Natural killer cell (primary cell): Measurements from ENCODE around the gene SPOCD1. TPM values are rescaled to one million over a fixed set of nuclear protein-coding genes. Genes with fewer than 3 reads are reported as not detected.
A peak's percentile ranks its signal among the peaks of the same experiment; 100 is the strongest.

ENCODE experiments used
- ATAC-seq, 3 donors: fragments of 150-1000 bp in 2 of 3; fragments of 200-7000 bp in 1 of 3; cut with Tn5 transposase; 1 replicate in 1 of 3; 2 replicates in 2 of 3; pipeline ENCODE4 v1.10.0; 2021; ENCODE audit warnings: mild to moderate bottlenecking in 2 of 3, moderate library complexity in 2 of 3
- DNase-seq, 2 donors: peaks; one replicate each; pipeline versions ENCODE4 v3.0.0 to v3.0.0-alpha.2; 2013 to 2021; ENCODE audit warnings: mixed read lengths in 1 of 2
- H3K27ac ChIP-seq: one replicate; pipeline ENCODE4 v1.5.1; 2013; ENCODE audit warnings: mild to moderate bottlenecking, low read length
- H3K27me3 ChIP-seq: one replicate; pipeline ENCODE4 v1.6.1; 2013; ENCODE audit warnings: low read length; ENCODE audit not compliant: control insufficient read depth, insufficient read depth
- H3K36me3 ChIP-seq: one replicate; pipeline ENCODE4 v1.6.1; 2013; ENCODE audit warnings: low read length; ENCODE audit not compliant: control insufficient read depth, insufficient read depth
- H3K4me1 ChIP-seq: one replicate; pipeline ENCODE4 v1.6.1; 2013; ENCODE audit warnings: low read length; ENCODE audit not compliant: control insufficient read depth, insufficient read depth
- H3K4me3 ChIP-seq: one replicate; pipeline ENCODE4 v1.5.1; 2013; ENCODE audit warnings: low read length
- H3K9me3 ChIP-seq: one replicate; pipeline ENCODE4 v1.6.1; 2013; ENCODE audit warnings: low read length; ENCODE audit not compliant: control insufficient read depth, insufficient read depth
- H3K27ac Mint-ChIP-seq, 2 donors: one replicate each; pipeline ENCODE4 v1.8.0; 2022; ENCODE audit warnings: mild to moderate bottlenecking in 2 of 2, mixed read lengths in 2 of 2, moderate library complexity in 1 of 2
- H3K27me3 Mint-ChIP-seq, 2 donors: one replicate each; pipeline ENCODE4 v1.8.0; 2022; ENCODE audit warnings: low read depth in 2 of 2, mixed read lengths in 2 of 2
- H3K36me3 Mint-ChIP-seq: one replicate; pipeline ENCODE4 v1.8.0; 2022; ENCODE audit warnings: mixed read lengths
- H3K4me1 Mint-ChIP-seq, 2 donors: one replicate each; pipeline ENCODE4 v1.8.0; 2022; ENCODE audit warnings: mixed read lengths in 2 of 2
- H3K4me3 Mint-ChIP-seq: one replicate; pipeline ENCODE4 v1.8.0; 2022; ENCODE audit warnings: mild to moderate bottlenecking, moderate library complexity, mixed read lengths
- H3K9me3 Mint-ChIP-seq, 2 donors: one replicate each; pipeline ENCODE4 v1.8.0; 2022; ENCODE audit warnings: mixed read lengths in 2 of 2
- WGBS: methylation state at CpG from one replicate; pipeline ENCODE4 v1.1.7; 2013; ENCODE audit warnings: missing lambda C conversion rate; ENCODE audit not compliant: insufficient coverage; 5-methylcytosine and 5-hydroxymethylcytosine counted together
- intact Hi-C: fragments of 100-400 bp; cut with micrococcal nuclease; formaldehyde crosslinking; loops from one replicate; pipeline ENCODE4 v1.14.2; 2022
- total RNA-seq, 4 donors: library from RNA; stranded (reverse); fragments of 120-200 nt in 1 of 4; gene quantifications; one replicate each; pipeline versions ENCODE4 v1.2.3 to v1.2.4, GENCODE V29; 2013 to 2022
- TF ChIP-seq, protein P1 (sequence below): fragments of 200-600 bp; IDR thresholded peaks from one replicate; pipeline ENCODE4 v1.8.0; 2022; ENCODE audit warnings: antibody characterized with exemption

Gene SPOCD1
- total RNA-seq, 3 donors from 2014 or later (not counting 1 experiment from before 2014, with no cell fraction given): 0.54 to 0.68 TPM; not detected in 1

DNA sequence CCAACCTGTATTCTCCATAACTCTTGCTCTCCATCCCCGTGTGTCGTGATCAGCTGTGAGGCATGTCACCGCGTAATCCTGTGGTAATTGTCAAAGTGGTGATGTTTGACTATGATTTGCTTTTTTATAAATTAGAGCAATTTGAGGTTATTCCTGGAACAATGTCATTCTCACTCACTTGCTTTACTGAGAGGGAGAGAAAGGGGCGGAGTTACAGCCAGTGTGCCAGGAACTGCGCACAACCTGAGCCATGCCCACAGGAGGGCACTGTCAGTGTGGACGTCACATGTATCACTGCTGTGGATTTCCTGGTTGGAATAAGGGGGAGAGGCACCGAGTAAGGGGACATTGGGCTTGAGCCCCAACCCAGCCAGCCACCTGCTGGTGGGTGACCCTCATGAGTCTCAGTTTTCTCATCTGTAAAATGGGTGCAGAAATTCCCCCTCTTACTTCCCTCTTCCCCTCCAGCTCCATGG is 58.6 kb downstream of the SPOCD1 start:
- Histone ChIP-seq H3K4me3 (no peak overlapping the region), H3K27me3 (peaks cover 3% of the 10 kb centered on the region), H3K36me3 (no peaks in the 10 kb centered on the region), H3K27ac (no peak overlapping the region), H3K9me3 (no peaks in the 10 kb centered on the region), H3K4me1 (peaks cover 34% of the 10 kb centered on the region)
- peaks cover 0 to 3% of the 10 kb centered on the region in 2 donors for H3K27me3 Mint-ChIP-seq
- peaks cover 24 to 57% of the 10 kb centered on the region in 2 donors for H3K4me1 Mint-ChIP-seq
- DNase-seq: no peak
- H3K27ac Mint-ChIP-seq: no peak overlapping the region
- intact Hi-C loops: no loop called here
- TF ChIP-seq, protein P1, sequence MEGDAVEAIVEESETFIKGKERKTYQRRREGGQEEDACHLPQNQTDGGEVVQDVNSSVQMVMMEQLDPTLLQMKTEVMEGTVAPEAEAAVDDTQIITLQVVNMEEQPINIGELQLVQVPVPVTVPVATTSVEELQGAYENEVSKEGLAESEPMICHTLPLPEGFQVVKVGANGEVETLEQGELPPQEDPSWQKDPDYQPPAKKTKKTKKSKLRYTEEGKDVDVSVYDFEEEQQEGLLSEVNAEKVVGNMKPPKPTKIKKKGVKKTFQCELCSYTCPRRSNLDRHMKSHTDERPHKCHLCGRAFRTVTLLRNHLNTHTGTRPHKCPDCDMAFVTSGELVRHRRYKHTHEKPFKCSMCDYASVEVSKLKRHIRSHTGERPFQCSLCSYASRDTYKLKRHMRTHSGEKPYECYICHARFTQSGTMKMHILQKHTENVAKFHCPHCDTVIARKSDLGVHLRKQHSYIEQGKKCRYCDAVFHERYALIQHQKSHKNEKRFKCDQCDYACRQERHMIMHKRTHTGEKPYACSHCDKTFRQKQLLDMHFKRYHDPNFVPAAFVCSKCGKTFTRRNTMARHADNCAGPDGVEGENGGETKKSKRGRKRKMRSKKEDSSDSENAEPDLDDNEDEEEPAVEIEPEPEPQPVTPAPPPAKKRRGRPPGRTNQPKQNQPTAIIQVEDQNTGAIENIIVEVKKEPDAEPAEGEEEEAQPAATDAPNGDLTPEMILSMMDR: no peak
- 87% methylated on average over 5 of the region's 8 CpGs for WGBS
- no peak overlapping the region for H3K4me3 Mint-ChIP-seq
- no peak for ATAC-seq
- no peaks in the 10 kb centered on the region for H3K9me3 Mint-ChIP-seq
- H3K36me3 Mint-ChIP-seq: no peaks in the 10 kb centered on the region

- no peaks in the 10 kb centered on the region for H3K27me3 Mint-ChIP-seq
- Histone ChIP-seq H3K9me3 (no peaks in the 10 kb centered on the region), H3K4me3 (no peak overlapping the region), H3K36me3 (no peaks in the 10 kb centered on the region), H3K27me3 (no peaks in the 10 kb centered on the region), H3K4me1 (peaks cover 34% of the 10 kb centered on the region), H3K27ac (no peak overlapping the region)
- 92% methylated on average over 13 of the region's 13 CpGs for WGBS
- H3K4me3 Mint-ChIP-seq: no peak overlapping the region
- TF ChIP-seq, protein P1: no peak
- ATAC-seq: no peak
- H3K36me3 Mint-ChIP-seq: no peaks in the 10 kb centered on the region
- H3K9me3 Mint-ChIP-seq: no peaks in the 10 kb centered on the region
- DNase-seq: no peak
- peaks cover 27 to 58% of the 10 kb centered on the region in 2 donors for H3K4me1 Mint-ChIP-seq
- peak overlapping the region in 1 of 2 donors; percentile 27 for H3K27ac Mint-ChIP-seq
- intact Hi-C loops: no loop called here
Observed at GRCh38 chr1:31756578-31756977, 59.2 kb downstream of the SPOCD1 start.

DNA sequence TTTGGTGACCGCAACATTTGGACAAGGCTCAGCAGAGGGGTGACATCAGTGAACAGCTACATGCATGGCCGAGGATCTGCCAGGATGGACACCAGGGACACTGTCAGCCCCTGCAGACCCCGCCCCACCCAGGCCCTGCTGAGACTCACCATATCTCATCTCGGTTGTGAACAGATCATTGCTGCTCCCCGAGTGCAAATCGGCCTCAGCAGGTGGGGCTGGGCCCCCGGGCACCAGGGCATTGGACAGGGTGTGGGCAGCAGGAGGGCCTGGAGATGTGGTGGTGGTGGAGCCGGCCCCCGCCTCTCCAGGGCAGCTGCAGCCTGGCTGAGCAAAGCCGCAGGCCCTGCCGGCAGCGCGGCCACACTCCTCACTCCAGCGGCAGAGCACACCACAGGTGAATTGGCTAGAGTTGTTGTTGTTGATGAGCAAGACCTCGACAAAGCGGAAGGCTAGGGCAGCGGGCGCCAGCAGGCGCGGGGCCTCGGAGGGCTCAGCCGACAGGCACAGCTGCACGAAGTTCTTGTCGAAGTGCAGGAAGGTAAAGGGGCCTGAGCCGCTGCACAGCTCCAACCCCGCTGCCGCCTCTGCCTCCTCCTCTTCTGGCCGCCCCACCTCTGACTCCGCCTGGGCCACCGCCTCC is 59.9 kb downstream of the SPOCD1 start:
- H3K4me3 Mint-ChIP-seq: no peak overlapping the region
- WGBS: 92% methylated on average over 30 of the region's 30 CpGs
- no peaks in the 10 kb centered on the region for H3K27me3 ChIP-seq
- H3K27ac Mint-ChIP-seq: peak overlapping the region in 1 of 2 donors; percentile 27
- H3K27me3 Mint-ChIP-seq: no peaks in the 10 kb centered on the region
- H3K36me3 Mint-ChIP-seq: no peaks in the 10 kb centered on the region
- peaks cover 33% of the 10 kb centered on the region for H3K4me1 ChIP-seq
- ATAC-seq: no peak
- H3K9me3 Mint-ChIP-seq: no peaks in the 10 kb centered on the region
- TF ChIP-seq, protein P1: no peak
- DNase-seq: no peak
- H3K4me1 Mint-ChIP-seq: peaks cover 27 to 58% of the 10 kb centered on the region in 2 donors
- H3K36me3 ChIP-seq: no peaks in the 10 kb centered on the region
- no peak overlapping the region for H3K27ac ChIP-seq
- no peaks in the 10 kb centered on the region for H3K9me3 ChIP-seq
- no peak overlapping the region for H3K4me3 ChIP-seq
- intact Hi-C loops: no loop called here

- H3K9me3 ChIP-seq: no peaks in the 10 kb centered on the region
- no peak overlapping the region for H3K4me3 ChIP-seq
- no peak for ATAC-seq
- H3K27ac ChIP-seq: no peak overlapping the region
- Mint-ChIP-seq H3K9me3 (no peaks in the 10 kb centered on the region), H3K27ac (peak overlapping the region in 1 of 2 donors; percentile 27), H3K4me1 (peaks cover 35 to 63% of the 10 kb centered on the region in 2 donors), H3K27me3 (no peaks in the 10 kb centered on the region), H3K36me3 (no peaks in the 10 kb centered on the region), H3K4me3 (no peak overlapping the region)
- TF ChIP-seq, protein P1: no peak
- no peak for DNase-seq
- intact Hi-C loops: no loop called here
- 88% methylated on average over 9 of the region's 9 CpGs for WGBS
- H3K36me3 ChIP-seq: no peaks in the 10 kb centered on the region
- H3K4me1 ChIP-seq: peaks cover 34% of the 10 kb centered on the region
- H3K27me3 ChIP-seq: no peaks in the 10 kb centered on the region
Observed at GRCh38 chr1:31755197-31755611, 60.6 kb downstream of the SPOCD1 start.
